HEK293 (cell line): ENCODE data around the gene OPALIN.

Source experiments
- SP2 ChIP-seq: fragments of 450-650 bp; formaldehyde crosslinking; IDR thresholded peaks from 2 replicates; pipeline ENCODE4 v1.5.1; 2016; ENCODE audit warnings: missing biosample characterization, missing genetic modification characterization
- ZNF10 ChIP-seq: fragments of 450-650 bp; formaldehyde crosslinking; IDR thresholded peaks from 2 replicates; pipeline ENCODE4 v1.5.1; 2017; ENCODE audit warnings: missing biosample characterization, missing genetic modification characterization
- ZNF2 ChIP-seq: fragments of 450-650 bp; formaldehyde crosslinking; IDR thresholded peaks from 2 replicates; pipeline ENCODE4 v1.5.1; 2016; ENCODE audit warnings: missing biosample characterization, missing genetic modification characterization
- ZNF23 ChIP-seq: fragments of 450-650 bp; formaldehyde crosslinking; IDR thresholded peaks from 2 replicates; pipeline ENCODE4 v1.5.1; 2016; ENCODE audit warnings: missing biosample characterization, missing genetic modification characterization, borderline replicate concordance
- ZNF391 ChIP-seq: fragments of 450-650 bp; formaldehyde crosslinking; IDR thresholded peaks from 2 replicates; pipeline ENCODE4 v1.5.1; 2016; ENCODE audit warnings: low read depth, missing biosample characterization, missing genetic modification characterization, borderline replicate concordance
- ZNF426 ChIP-seq: fragments of 450-650 bp; formaldehyde crosslinking; IDR thresholded peaks from 2 replicates; pipeline ENCODE4 v1.5.1; 2017; ENCODE audit warnings: missing biosample characterization, missing genetic modification characterization, mild to moderate bottlenecking, inconsistent platforms, moderate library complexity
- ZNF510 ChIP-seq: fragments of 450-650 bp; formaldehyde crosslinking; IDR thresholded peaks from 2 replicates; pipeline ENCODE4 v1.5.1; 2018; ENCODE audit warnings: mild to moderate bottlenecking, missing genetic modification characterization, missing biosample characterization; ENCODE audit not compliant: insufficient replicate concordance
- TF ChIP-seq, protein P1 (sequence below): fragments of 450-650 bp; formaldehyde crosslinking; IDR thresholded peaks from 2 replicates; pipeline ENCODE4 v1.5.1; 2016; ENCODE audit warnings: missing biosample characterization, missing genetic modification characterization
- TF ChIP-seq, protein P2 (sequence below): fragments of 450-650 bp; formaldehyde crosslinking; IDR thresholded peaks from 2 replicates; pipeline ENCODE4 v1.5.1; 2016; ENCODE audit warnings: missing biosample characterization, missing genetic modification characterization
- TF ChIP-seq, protein P3 (sequence below): fragments of 450-650 bp; formaldehyde crosslinking; IDR thresholded peaks from 2 replicates; pipeline ENCODE4 v1.5.1; 2016; ENCODE audit warnings: missing biosample characterization, missing genetic modification characterization, borderline replicate concordance
- TF ChIP-seq, protein P4 (sequence below): fragments of 450-650 bp; formaldehyde crosslinking; IDR thresholded peaks from 2 replicates; pipeline ENCODE4 v1.5.1; 2016; ENCODE audit warnings: missing biosample characterization, missing genetic modification characterization
- TF ChIP-seq, protein P5 (sequence below): fragments of 450-650 bp; formaldehyde crosslinking; IDR thresholded peaks from 2 replicates; pipeline ENCODE4 v1.5.1; 2016; ENCODE audit warnings: missing biosample characterization, missing genetic modification characterization, low read depth
- TF ChIP-seq, protein P6 (sequence below): sonication (generic); formaldehyde crosslinking; IDR thresholded peaks from 2 replicates; pipeline ENCODE4 v1.8.1; 2022; ENCODE audit warnings: mild to moderate bottlenecking, moderate library complexity, missing genetic modification reagents

DNA sequence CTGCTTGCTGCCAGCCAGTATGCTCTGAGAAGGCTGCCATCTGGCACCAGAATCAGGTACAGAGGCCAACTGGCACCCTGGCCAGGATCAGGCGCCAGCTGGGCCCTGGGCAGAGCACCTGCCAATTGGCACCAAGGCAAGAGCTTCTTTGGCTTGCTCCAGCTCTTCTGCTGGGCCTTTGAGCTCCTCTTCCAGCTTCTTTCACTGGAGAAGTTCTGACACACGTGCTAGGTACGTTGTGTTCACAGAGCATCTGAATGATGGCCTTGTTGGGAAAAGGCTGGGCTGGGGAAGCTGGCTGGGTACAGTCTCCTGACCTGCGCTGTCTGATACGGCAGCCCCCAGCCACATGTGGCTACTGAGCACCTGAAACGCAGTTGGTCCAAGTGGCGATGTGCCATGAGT lies 31.7 kb upstream of the OPALIN start:
- TF ChIP-seq, protein P1, sequence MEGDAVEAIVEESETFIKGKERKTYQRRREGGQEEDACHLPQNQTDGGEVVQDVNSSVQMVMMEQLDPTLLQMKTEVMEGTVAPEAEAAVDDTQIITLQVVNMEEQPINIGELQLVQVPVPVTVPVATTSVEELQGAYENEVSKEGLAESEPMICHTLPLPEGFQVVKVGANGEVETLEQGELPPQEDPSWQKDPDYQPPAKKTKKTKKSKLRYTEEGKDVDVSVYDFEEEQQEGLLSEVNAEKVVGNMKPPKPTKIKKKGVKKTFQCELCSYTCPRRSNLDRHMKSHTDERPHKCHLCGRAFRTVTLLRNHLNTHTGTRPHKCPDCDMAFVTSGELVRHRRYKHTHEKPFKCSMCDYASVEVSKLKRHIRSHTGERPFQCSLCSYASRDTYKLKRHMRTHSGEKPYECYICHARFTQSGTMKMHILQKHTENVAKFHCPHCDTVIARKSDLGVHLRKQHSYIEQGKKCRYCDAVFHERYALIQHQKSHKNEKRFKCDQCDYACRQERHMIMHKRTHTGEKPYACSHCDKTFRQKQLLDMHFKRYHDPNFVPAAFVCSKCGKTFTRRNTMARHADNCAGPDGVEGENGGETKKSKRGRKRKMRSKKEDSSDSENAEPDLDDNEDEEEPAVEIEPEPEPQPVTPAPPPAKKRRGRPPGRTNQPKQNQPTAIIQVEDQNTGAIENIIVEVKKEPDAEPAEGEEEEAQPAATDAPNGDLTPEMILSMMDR: no peak
- TF ChIP-seq, protein P2, sequence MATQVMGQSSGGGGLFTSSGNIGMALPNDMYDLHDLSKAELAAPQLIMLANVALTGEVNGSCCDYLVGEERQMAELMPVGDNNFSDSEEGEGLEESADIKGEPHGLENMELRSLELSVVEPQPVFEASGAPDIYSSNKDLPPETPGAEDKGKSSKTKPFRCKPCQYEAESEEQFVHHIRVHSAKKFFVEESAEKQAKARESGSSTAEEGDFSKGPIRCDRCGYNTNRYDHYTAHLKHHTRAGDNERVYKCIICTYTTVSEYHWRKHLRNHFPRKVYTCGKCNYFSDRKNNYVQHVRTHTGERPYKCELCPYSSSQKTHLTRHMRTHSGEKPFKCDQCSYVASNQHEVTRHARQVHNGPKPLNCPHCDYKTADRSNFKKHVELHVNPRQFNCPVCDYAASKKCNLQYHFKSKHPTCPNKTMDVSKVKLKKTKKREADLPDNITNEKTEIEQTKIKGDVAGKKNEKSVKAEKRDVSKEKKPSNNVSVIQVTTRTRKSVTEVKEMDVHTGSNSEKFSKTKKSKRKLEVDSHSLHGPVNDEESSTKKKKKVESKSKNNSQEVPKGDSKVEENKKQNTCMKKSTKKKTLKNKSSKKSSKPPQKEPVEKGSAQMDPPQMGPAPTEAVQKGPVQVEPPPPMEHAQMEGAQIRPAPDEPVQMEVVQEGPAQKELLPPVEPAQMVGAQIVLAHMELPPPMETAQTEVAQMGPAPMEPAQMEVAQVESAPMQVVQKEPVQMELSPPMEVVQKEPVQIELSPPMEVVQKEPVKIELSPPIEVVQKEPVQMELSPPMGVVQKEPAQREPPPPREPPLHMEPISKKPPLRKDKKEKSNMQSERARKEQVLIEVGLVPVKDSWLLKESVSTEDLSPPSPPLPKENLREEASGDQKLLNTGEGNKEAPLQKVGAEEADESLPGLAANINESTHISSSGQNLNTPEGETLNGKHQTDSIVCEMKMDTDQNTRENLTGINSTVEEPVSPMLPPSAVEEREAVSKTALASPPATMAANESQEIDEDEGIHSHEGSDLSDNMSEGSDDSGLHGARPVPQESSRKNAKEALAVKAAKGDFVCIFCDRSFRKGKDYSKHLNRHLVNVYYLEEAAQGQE (tag by site-specific recombination): no peak
- TF ChIP-seq ZNF510 (tag by site-specific recombination) (no peak), ZNF2 (tag by site-specific recombination) (no peak), ZNF426 (tag by site-specific recombination) (no peak), SP2 (no peak), ZNF23 (tag by site-specific recombination) (no peak), ZNF391 (no peak), ZNF10 (tag by site-specific recombination) (no peak)
- TF ChIP-seq, protein P3, sequence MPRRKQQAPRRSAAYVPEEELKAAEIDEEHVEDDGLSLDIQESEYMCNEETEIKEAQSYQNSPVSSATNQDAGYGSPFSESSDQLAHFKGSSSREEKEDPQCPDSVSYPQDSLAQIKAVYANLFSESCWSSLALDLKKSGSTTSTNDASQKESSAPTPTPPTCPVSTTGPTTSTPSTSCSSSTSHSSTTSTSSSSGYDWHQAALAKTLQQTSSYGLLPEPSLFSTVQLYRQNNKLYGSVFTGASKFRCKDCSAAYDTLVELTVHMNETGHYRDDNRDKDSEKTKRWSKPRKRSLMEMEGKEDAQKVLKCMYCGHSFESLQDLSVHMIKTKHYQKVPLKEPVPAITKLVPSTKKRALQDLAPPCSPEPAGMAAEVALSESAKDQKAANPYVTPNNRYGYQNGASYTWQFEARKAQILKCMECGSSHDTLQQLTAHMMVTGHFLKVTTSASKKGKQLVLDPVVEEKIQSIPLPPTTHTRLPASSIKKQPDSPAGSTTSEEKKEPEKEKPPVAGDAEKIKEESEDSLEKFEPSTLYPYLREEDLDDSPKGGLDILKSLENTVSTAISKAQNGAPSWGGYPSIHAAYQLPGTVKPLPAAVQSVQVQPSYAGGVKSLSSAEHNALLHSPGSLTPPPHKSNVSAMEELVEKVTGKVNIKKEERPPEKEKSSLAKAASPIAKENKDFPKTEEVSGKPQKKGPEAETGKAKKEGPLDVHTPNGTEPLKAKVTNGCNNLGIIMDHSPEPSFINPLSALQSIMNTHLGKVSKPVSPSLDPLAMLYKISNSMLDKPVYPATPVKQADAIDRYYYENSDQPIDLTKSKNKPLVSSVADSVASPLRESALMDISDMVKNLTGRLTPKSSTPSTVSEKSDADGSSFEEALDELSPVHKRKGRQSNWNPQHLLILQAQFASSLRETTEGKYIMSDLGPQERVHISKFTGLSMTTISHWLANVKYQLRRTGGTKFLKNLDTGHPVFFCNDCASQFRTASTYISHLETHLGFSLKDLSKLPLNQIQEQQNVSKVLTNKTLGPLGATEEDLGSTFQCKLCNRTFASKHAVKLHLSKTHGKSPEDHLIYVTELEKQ (tag by site-specific recombination): no peak
- TF ChIP-seq, protein P4, sequence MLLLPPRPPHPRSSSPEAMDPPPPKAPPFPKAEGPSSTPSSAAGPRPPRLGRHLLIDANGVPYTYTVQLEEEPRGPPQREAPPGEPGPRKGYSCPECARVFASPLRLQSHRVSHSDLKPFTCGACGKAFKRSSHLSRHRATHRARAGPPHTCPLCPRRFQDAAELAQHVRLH (tag by site-specific recombination): no peak
- TF ChIP-seq, protein P5, sequence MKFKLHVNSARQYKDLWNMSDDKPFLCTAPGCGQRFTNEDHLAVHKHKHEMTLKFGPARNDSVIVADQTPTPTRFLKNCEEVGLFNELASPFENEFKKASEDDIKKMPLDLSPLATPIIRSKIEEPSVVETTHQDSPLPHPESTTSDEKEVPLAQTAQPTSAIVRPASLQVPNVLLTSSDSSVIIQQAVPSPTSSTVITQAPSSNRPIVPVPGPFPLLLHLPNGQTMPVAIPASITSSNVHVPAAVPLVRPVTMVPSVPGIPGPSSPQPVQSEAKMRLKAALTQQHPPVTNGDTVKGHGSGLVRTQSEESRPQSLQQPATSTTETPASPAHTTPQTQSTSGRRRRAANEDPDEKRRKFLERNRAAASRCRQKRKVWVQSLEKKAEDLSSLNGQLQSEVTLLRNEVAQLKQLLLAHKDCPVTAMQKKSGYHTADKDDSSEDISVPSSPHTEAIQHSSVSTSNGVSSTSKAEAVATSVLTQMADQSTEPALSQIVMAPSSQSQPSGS (tag by site-specific recombination): no peak
- TF ChIP-seq, protein P6, sequence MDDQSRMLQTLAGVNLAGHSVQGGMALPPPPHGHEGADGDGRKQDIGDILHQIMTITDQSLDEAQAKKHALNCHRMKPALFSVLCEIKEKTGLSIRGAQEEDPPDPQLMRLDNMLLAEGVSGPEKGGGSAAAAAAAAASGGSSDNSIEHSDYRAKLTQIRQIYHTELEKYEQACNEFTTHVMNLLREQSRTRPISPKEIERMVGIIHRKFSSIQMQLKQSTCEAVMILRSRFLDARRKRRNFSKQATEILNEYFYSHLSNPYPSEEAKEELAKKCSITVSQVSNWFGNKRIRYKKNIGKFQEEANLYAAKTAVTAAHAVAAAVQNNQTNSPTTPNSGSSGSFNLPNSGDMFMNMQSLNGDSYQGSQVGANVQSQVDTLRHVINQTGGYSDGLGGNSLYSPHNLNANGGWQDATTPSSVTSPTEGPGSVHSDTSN (CRISPR knock-in tag): no peak
